GM12873 (cell line): Measurements from ENCODE around the gene MBD3L5.

Experiments
- TF ChIP-seq, protein P1 (sequence below): IDR thresholded peaks from 2 replicates; pipeline ENCODE4 v1.5.1; 2012; ENCODE audit warnings: low read depth, mild to moderate bottlenecking, moderate library complexity, low read length, control low read depth; ENCODE audit not compliant: insufficient read depth; ENCODE audit errors: missing control alignments

Gene MBD3L5

DNA sequence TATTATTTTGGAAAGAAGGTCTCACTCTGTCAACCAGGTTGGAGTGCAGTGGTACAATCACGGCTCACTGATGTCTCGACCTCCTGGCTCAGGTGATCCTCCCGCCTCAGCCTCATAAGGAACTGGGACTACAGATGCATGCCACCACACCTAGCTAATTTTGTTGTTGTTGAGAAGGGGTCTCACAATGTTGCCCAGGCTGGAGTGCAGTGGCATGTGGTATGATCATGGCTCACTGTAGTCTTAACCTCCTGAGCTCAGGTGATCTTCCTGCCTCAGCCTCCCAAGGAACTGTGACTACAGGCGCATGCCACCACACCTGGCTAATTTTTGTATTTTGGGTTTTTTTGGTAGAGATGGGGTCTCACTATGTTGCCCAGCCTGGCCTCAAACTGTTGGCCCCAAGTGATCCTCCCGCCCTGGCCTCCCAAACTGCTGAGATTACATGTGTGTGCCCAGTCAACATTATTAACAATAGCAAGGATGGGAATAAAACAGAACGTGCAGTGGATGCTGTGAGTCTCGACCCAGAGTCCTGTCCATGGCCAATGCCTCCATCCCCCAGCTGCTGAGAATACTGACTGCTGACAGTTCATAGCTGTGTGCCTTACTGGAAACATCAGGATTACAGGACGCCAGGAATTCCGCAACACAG lies 33.5 kb downstream of the MBD3L5 start:
- TF ChIP-seq, protein P1, sequence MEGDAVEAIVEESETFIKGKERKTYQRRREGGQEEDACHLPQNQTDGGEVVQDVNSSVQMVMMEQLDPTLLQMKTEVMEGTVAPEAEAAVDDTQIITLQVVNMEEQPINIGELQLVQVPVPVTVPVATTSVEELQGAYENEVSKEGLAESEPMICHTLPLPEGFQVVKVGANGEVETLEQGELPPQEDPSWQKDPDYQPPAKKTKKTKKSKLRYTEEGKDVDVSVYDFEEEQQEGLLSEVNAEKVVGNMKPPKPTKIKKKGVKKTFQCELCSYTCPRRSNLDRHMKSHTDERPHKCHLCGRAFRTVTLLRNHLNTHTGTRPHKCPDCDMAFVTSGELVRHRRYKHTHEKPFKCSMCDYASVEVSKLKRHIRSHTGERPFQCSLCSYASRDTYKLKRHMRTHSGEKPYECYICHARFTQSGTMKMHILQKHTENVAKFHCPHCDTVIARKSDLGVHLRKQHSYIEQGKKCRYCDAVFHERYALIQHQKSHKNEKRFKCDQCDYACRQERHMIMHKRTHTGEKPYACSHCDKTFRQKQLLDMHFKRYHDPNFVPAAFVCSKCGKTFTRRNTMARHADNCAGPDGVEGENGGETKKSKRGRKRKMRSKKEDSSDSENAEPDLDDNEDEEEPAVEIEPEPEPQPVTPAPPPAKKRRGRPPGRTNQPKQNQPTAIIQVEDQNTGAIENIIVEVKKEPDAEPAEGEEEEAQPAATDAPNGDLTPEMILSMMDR = no peak

DNA sequence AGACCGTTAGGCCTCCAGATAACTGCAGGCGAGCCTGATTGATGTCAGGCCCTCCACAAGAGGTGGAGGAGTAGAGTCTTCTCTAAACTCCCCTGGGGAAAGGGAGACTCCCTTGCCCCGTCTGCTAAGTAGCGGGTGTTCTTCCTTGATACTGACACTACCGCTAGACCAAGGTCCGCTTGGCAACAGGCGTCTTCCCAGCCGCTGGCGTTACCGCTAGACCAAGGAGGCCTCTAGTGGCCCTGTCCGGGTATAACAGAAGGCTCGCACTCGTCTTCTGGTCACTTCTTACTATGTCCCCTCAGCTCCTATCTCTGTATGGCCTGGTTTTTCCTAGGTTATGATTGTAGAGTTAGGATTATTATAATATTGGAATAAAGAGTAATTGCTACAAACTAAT lies 36.7 kb downstream of the MBD3L5 start:
- TF ChIP-seq, protein P1 = peak; percentile 27

DNA sequence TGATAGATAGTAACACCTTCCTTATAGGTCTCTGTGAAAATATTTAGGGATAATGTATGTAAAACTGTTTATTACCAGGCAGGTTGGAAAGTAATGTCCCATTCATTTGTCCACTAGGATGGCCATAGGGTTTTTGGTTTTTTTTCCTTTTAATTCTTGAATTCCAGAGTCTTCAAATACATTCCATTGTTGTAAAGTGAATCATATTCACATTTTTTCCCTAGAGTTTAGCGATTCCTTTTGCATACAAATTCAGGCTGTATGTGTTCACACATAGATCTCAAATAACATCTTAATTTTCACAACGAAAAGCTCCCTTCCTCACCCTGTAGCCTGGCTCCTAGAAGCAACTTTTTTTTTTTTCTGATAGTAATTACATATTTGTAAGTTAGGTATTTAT lies 37.3 kb downstream of the MBD3L5 start:
- TF ChIP-seq, protein P1 = no peak

DNA sequence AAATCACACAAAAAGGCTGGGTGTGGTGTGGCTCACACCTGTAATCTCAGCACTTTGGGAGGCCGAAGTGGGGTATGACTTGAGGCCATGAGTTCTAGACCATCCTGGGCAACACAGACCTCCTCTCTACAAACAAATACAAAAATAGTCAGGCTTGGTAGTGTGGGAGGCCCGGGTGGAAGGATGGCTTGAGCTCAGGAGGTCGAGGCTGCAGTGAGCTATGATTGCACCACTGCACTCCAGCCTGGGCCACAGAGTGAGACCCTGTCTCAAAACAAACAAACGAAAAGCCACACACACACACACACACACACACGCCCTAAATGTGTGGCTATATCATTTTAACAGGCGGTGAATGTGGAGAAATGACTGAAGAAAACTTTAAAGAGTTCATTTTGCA lies 38.2 kb downstream of the MBD3L5 start:
- TF ChIP-seq, protein P1 = no peak

DNA sequence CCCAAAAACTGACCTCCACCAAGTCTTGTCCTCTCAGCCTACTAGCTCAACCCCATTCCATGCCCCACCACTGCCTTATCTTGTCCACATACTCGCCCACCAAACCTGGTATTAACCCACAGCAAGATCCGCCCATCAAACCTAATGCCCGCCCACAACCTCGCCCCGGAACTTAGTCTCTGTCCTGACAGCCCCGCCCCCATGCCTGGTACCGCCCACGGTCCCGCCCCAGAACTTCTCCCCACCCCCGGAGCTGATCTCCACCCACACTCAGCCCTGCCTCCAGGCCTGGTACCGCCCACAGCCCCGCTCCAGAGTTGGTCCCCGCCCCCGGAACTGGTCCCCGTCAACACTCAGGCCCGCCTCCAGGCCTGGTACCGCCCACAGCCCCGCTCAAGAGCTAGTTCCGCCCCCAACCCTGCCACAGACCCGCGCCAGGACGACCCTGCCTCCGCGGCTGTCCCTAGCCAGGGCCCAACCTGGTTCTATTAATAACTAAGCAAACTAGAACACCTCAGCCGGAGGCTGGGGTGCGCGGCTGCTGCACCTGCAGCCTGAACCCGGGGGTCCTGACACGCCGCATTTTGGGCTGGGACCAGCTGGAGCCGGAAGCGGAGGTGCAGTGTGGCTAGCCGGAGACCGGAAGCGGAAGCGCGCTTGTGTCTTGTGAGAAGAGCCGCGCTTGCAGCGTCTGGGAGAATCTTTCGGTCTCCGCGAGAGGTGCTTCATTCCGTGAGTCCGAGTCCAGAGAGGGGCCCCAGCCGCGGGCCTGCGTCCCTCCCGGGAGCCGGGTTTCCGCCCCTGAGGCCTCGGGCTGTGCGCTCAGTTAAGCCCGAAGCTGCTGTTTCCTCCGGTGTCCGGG lies 38.9 kb downstream of the MBD3L5 start, which contains the start of gene ZNF557:
ZNF557 (plus strand) TSS at position 662 of the 862 bp plus-strand sequence. CDS start 5,372 bp downstream, outside the sequence.
- TF ChIP-seq, protein P1 = no peak

DNA sequence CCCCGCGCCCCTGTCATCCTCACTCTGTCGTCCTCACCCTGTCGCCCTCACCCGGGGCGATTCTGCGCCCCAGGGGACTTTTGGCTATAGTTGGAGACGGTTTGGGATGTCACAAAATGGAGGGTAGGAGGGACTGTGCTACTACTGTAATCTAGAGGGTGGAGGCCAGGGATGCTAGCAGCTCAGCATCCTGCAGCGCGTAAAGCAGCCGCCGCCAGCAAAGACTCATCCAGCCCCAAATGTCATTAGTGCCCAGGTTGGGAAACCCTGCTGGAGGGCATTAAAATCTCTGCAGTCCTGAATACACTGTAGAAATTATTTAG lies 39.5 kb downstream of the MBD3L5 start:
- TF ChIP-seq, protein P1 = no peak

DNA sequence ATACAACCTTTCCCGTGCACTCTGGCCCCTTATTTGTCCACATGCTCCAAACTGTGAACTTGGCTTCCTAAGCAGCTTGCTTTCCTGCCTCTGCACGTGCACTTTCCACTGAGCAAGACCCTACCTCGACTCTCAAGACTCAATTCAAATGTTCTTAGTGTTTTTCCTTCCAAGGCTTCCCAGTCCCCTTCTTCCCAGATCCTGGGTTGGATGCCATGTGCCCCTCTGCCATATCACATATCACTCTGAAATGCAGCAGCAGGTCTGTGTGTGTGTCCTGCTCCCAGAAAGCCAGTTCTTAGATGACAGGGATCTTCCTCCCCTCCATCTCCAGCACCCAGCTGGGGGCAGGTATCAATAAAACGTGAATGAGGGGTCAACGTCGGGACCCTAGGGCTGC lies 42.2 kb downstream of the MBD3L5 start:
- TF ChIP-seq, protein P1 = no peak
